ENCODE measurements around the gene DPEP2NB.

The DPEP2NB gene

GRCh38 chr16:67993207-67994039, 22.3 kb downstream of the DPEP2NB start:
- H3K4me3 ChIP-seq (ENCODE audit: control insufficient read depth, low read depth, low read length) = peak overlapping the region; percentile 28
- DNase-seq (ENCODE audit: low read depth) = no peak
- peak; percentile 81 for TF ChIP-seq CTCF (IDR thresholded peaks at IDR 0.05; ENCODE audit: control insufficient read depth, insufficient read depth, low read depth, low read length, missing control alignments)

- H3K4me3 ChIP-seq (ENCODE audit: control insufficient read depth, low read depth, low read length) = no peak overlapping the region
- DNase-seq (ENCODE audit: low read depth) = no peak
- no peak for TF ChIP-seq CTCF (IDR thresholded peaks at IDR 0.05; ENCODE audit: control insufficient read depth, insufficient read depth, low read depth, low read length, missing control alignments)
Observed at GRCh38 chr16:67992661-67993206, 23.0 kb downstream of the DPEP2NB start.

GRCh38 chr16:67990018-67990386, 25.7 kb downstream of the DPEP2NB start:
- H3K4me3 ChIP-seq (ENCODE audit: control insufficient read depth, low read depth, low read length) = no peak overlapping the region
- DNase-seq (ENCODE audit: low read depth) = no peak
- TF ChIP-seq CTCF (IDR thresholded peaks at IDR 0.05; ENCODE audit: control insufficient read depth, insufficient read depth, low read depth, low read length, missing control alignments) = no peak

GRCh38 chr16:67989322-67990017, 26.2 kb downstream of the DPEP2NB start:
- TF ChIP-seq CTCF (IDR thresholded peaks at IDR 0.05; ENCODE audit: control insufficient read depth, insufficient read depth, low read depth, low read length, missing control alignments) = no peak
- DNase-seq (ENCODE audit: low read depth) = no peak
- no peak overlapping the region for H3K4me3 ChIP-seq (ENCODE audit: control insufficient read depth, low read depth, low read length)

- TF ChIP-seq CTCF (IDR thresholded peaks at IDR 0.05; ENCODE audit: control insufficient read depth, insufficient read depth, low read depth, low read length, missing control alignments) = no peak
- DNase-seq (ENCODE audit: low read depth) = no peak
- no peak overlapping the region for H3K4me3 ChIP-seq (ENCODE audit: control insufficient read depth, low read depth, low read length)
Observed at GRCh38 chr16:67988675-67989074, 27.0 kb downstream of the DPEP2NB start.

GRCh38 chr16:67987460-67988160, 28.1 kb downstream of the DPEP2NB start:
- no peak for TF ChIP-seq CTCF (IDR thresholded peaks at IDR 0.05; ENCODE audit: control insufficient read depth, insufficient read depth, low read depth, low read length, missing control alignments)
- no peak for DNase-seq (ENCODE audit: low read depth)
- H3K4me3 ChIP-seq (ENCODE audit: control insufficient read depth, low read depth, low read length) = no peak overlapping the region
